Gastrocnemius medialis (tissue), 4 donors: ENCODE results near the gene DNMT3L.
"Not testable (repeated sequence)": the region's sequence is repeated elsewhere in the genome, so short reads cannot be mapped to it uniquely, and the experiment has no call there.

Experiments used
- CTCF ChIP-seq, 5 experiments: fragments of 450-650 bp in 3 of 5; fragments of 200-600 bp in 2 of 5; sonication (generic) in 2 of 5; IDR thresholded peaks in 4 of 5; conservative IDR thresholded peaks in 1 of 5; 1 replicate in 4 of 5; 2 replicates in 1 of 5; pipeline ENCODE4 v1.5.1; 2016 to 2019; ENCODE audit warnings: antibody characterized with exemption in 5 of 5, mild to moderate bottlenecking in 3 of 5, moderate library complexity in 3 of 5
- POLR2A ChIP-seq, 2 donors: fragments of 450-650 bp; IDR thresholded peaks; one replicate each; pipeline ENCODE4 v1.6.1; 2017; ENCODE audit warnings: antibody characterized with exemption in 2 of 2, mild to moderate bottlenecking in 2 of 2, moderate library complexity in 2 of 2

- TF ChIP-seq CTCF (IDR thresholded peaks at IDR 0.05 in 4 of 5, conservative IDR thresholded peaks at IDR 0.05 in 1 of 5); POLR2A (IDR thresholded peaks at IDR 0.05): not testable (repeated sequence)
Measured at GRCh38 chr21:44220674-44221073, 41.0 kb downstream of the DNMT3L start.
